Measurements from ENCODE around the gene KMT2B.

The KMT2B gene

DNA sequence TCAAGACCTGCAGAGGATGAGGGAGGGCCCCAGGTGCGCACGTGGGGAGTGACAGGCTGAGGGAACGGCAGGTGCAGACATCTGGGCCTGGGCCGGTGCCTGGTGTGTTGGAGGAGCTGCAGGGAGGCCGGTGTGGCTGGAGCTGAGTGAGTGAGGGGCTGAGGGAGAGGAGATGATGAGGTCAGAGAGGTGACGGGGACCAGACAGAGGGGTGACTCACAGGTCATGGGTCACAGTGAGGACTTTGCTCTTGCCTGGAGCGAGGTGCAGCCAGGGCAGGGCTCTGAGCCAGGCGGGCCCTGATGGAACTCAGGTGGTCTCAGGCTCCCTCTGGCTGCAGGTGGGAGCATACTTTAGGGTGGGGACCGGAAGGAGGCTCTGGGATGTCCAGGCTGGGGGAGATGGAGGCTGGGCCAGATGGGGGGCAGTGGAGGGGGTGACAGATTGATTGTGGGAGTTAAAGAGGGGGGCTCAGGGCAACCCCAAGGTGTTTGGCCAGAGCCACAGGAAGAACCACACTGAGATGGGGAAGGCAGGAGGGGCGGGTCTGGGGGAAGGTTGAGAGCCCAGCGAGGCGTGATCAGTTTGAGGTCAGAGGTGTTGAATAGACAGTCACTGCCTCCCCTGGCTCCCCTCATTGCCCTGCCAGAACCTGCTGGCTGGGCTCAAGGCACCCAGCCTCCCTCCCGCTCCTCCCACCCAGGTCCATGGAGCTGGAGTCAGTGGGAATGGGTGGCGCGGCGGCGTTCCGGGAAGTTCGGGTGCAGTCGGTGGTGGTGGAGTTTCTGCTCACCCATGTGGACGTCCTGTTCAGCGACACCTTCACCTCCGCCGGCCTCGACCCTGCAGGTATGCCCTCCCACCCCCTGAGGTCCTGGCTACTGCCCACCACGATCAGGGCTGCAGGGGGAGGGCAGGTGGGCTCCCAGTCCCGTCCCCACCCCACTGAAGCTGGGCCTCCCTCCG lies 65.9 kb downstream of the KMT2B start:
- DNase-seq: peak; percentile 85

DNA sequence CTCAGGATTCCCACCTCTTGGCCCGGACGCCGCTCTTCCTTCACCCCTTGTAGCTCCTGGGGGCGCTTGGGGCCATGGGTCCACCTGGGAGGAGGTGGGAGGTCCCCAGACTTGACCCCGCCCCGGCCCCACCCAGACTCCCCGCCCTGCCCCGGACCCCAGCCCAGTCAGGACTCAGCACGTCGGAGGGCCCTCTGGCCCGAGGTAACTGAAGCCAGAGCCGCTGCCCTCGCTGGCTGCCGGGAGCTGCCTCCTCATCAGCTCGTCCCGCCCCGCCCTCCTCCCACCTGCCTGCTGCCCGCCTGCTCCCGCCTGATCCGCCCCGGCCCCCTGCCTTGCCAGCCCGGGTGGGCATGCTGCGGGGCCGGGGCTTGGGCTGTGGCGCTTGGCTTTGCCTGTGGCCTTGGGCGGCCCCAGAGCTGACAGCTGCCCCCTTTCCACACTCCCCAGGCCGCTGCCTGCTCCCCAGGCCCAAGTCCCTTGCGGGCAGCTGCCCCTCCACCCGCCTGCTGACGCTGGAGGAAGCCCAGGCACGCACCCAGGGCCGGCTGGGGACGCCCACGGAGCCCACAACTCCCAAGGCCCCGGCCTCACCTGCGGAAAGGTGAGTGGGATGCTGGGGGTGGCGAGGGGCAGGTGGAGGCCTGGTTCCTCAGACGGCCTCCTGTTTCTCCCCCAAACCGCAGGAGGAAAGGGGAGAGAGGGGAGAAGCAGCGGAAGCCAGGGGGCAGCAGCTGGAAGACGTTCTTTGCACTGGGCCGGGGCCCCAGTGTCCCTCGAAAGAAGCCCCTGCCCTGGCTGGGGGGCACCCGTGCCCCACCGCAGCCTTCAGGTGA lies 66.9 kb downstream of the KMT2B start:
- DNase-seq: peak; percentile 93

DNA sequence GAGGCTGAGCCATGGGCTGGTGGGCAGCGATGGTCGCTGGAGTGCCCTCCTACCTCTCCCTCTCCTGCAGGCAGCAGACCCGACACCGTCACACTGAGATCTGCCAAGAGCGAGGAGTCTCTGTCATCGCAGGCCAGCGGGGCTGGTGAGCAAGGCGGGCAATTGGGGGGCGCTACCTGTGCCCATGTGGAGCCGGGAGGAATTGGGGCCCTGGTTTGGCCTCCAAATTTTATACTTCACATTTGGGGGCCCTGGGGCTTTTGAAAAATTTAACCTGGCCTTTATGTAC lies 67.5 kb downstream of the KMT2B start:
- no peak for DNase-seq

DNA sequence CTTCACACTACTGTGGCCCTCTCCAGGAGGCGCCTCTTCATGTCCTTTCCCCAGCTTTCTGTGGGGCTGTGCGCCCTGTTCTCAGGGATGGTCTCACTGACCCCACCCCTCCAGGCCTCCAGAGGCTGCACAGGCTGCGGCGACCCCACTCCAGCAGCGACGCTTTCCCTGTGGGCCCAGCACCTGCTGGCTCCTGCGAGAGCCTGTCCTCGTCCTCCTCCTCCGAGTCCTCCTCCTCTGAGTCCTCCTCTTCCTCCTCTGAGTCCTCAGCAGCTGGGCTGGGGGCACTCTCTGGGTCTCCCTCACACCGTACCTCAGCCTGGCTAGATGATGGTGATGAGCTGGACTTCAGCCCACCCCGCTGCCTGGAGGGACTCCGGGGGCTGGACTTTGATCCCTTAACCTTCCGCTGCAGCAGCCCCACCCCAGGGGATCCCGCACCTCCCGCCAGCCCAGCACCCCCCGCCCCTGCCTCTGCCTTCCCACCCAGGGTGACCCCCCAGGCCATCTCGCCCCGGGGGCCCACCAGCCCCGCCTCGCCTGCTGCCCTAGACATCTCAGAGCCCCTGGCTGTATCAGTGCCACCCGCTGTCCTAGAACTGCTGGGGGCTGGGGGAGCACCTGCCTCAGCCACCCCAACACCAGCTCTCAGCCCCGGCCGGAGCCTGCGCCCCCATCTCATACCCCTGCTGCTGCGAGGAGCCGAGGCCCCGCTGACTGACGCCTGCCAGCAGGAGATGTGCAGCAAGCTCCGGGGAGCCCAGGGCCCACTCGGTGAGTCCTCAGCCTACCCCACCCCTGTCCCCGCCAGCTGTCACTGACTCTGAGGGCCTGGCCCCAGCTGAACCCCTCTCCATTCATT lies 68.7 kb downstream of the KMT2B start:
- DNase-seq: no peak

DNA sequence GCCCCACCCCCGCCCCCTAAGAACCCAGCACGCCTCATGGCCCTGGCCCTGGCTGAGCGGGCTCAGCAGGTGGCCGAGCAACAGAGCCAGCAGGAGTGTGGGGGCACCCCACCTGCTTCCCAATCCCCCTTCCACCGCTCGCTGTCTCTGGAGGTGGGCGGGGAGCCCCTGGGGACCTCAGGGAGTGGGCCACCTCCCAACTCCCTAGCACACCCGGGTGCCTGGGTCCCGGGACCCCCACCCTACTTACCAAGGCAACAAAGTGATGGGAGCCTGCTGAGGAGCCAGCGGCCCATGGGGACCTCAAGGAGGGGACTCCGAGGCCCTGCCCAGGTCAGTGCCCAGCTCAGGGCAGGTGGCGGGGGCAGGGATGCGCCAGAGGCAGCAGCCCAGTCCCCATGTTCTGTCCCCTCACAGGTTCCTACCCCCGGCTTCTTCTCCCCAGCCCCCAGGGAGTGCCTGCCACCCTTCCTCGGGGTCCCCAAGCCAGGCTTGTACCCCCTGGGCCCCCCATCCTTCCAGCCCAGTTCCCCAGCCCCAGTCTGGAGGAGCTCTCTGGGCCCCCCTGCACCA lies 69.5 kb downstream of the KMT2B start:
- no peak for DNase-seq
